Neuronal stem cell (in vitro differentiated cells): ENCODE measurements around the gene NPHS1.

Experiments used
- DNase-seq: peaks from one replicate; pipeline ENCODE4 v3.0.0-alpha.2; 2013; ENCODE audit warnings: low spot score
- H2AFZ ChIP-seq: one replicate; pipeline ENCODE4 v1.6.1; 2013; ENCODE audit warnings: mild to moderate bottlenecking, low read length, inconsistent platforms
- H2AK5ac ChIP-seq: 2 replicates; pipeline ENCODE4 v1.6.1; 2013; ENCODE audit warnings: low read depth, mild to moderate bottlenecking, inconsistent platforms, low read length, moderate library complexity, mixed read lengths
- H2BK120ac ChIP-seq: 2 replicates; pipeline ENCODE4 v1.6.1; 2013; ENCODE audit warnings: low read depth, mild to moderate bottlenecking, inconsistent platforms, low read length, moderate library complexity, mixed read lengths
- H2BK12ac ChIP-seq: one replicate; pipeline ENCODE4 v1.6.1; 2013; ENCODE audit warnings: low read length, inconsistent platforms
- H2BK15ac ChIP-seq: 2 replicates; pipeline ENCODE4 v1.6.1; 2013; ENCODE audit warnings: mild to moderate bottlenecking, low read length, inconsistent platforms, mixed read lengths
- H2BK5ac ChIP-seq: one replicate; pipeline ENCODE4 v1.6.1; 2013; ENCODE audit warnings: inconsistent platforms, mild to moderate bottlenecking, low read length, moderate library complexity
- H3K14ac ChIP-seq: one replicate; pipeline ENCODE4 v1.6.1; 2013; ENCODE audit warnings: low read length, inconsistent platforms
- H3K18ac ChIP-seq: 2 replicates; pipeline ENCODE4 v1.6.1; 2013; ENCODE audit warnings: low read length, inconsistent platforms
- H3K23ac ChIP-seq: 2 replicates; pipeline ENCODE4 v1.6.1; 2013; ENCODE audit warnings: low read depth, mild to moderate bottlenecking, mixed read lengths, low read length, inconsistent platforms; ENCODE audit not compliant: poor library complexity
- H3K27ac ChIP-seq: replicated peaks from 3 replicates; pipeline ENCODE4 v1.5.1; 2013; ENCODE audit warnings: low read length, inconsistent platforms
- H3K27me3 ChIP-seq, 3 experiments: 2 replicates each; pipeline ENCODE4 v1.6.1; 2013; ENCODE audit warnings: low read length in 3 of 3, mild to moderate bottlenecking in 2 of 3, inconsistent platforms in 1 of 3, low read depth in 1 of 3, mixed read lengths in 1 of 3, moderate library complexity in 1 of 3; ENCODE audit not compliant: control insufficient read depth in 3 of 3, insufficient read depth in 3 of 3
- H3K36me3 ChIP-seq, 2 donors: replicated peaks in 1 of 2; 2 replicates each; pipeline ENCODE4 v1.6.1; 2013; ENCODE audit warnings: low read length in 2 of 2; ENCODE audit not compliant: control insufficient read depth in 2 of 2, insufficient read depth in 2 of 2
- H3K4ac ChIP-seq: 2 replicates; pipeline ENCODE4 v1.6.1; 2013; ENCODE audit warnings: inconsistent platforms, mild to moderate bottlenecking, low read length, moderate library complexity
- H3K4me1 ChIP-seq, 2 donors: 1 replicate in 1 of 2; 2 replicates in 1 of 2; pipeline ENCODE4 v1.6.1; 2013; ENCODE audit warnings: low read length in 2 of 2, low read depth in 1 of 2; ENCODE audit not compliant: control insufficient read depth in 2 of 2, insufficient read depth in 1 of 2
- H3K4me2 ChIP-seq: one replicate; pipeline ENCODE4 v1.6.1; 2013; ENCODE audit warnings: mild to moderate bottlenecking, low read length, inconsistent platforms; ENCODE audit not compliant: insufficient read depth, poor library complexity, severe bottlenecking
- H3K4me3 ChIP-seq, 2 donors: 2 replicates each; pipeline ENCODE4 v1.5.1; 2013; ENCODE audit warnings: low read length in 2 of 2, mild to moderate bottlenecking in 2 of 2, inconsistent platforms in 1 of 2, moderate library complexity in 1 of 2
- H3K79me1 ChIP-seq: one replicate; pipeline ENCODE4 v1.6.1; 2013; ENCODE audit warnings: low read depth, mild to moderate bottlenecking, inconsistent platforms, low read length, moderate library complexity
- H3K9ac ChIP-seq: one replicate; pipeline ENCODE4 v1.6.1; 2013; ENCODE audit warnings: mild to moderate bottlenecking, low read depth, low read length, inconsistent platforms; ENCODE audit not compliant: poor library complexity
- H3K9me3 ChIP-seq, 2 donors: replicated peaks in 1 of 2; 2 replicates each; pipeline versions ENCODE3 to v1.6.1; 2013; ENCODE audit warnings: low read length in 2 of 2, mild to moderate bottlenecking in 2 of 2, inconsistent platforms in 1 of 2, low read depth in 1 of 2, mixed read lengths in 1 of 2, moderate library complexity in 1 of 2; ENCODE audit not compliant: control insufficient read depth in 2 of 2, insufficient read depth in 1 of 2
- H4K8ac ChIP-seq: one replicate; pipeline ENCODE4 v1.6.1; 2013; ENCODE audit warnings: low read depth, mild to moderate bottlenecking, inconsistent platforms, low read length, moderate library complexity
- H4K91ac ChIP-seq: one replicate; pipeline ENCODE4 v1.6.1; 2013; ENCODE audit warnings: low read length, low read depth, mild to moderate bottlenecking, inconsistent platforms; ENCODE audit not compliant: poor library complexity
- whole genome bisulfite sequencing, 2 donors: extraction: QIAGEN DNeasy Blood & Tissue Kit; methylation state at CpG; one replicate each; pipeline ENCODE4 v1.1.7; 2013; ENCODE audit warnings: missing lambda C conversion rate in 2 of 2, mixed read lengths in 1 of 2; ENCODE audit not compliant: insufficient read length in 2 of 2, insufficient replicate concordance in 1 of 2; ENCODE audit errors: extremely low coverage in 2 of 2; 5-methylcytosine and 5-hydroxymethylcytosine counted together

The NPHS1 gene

DNA sequence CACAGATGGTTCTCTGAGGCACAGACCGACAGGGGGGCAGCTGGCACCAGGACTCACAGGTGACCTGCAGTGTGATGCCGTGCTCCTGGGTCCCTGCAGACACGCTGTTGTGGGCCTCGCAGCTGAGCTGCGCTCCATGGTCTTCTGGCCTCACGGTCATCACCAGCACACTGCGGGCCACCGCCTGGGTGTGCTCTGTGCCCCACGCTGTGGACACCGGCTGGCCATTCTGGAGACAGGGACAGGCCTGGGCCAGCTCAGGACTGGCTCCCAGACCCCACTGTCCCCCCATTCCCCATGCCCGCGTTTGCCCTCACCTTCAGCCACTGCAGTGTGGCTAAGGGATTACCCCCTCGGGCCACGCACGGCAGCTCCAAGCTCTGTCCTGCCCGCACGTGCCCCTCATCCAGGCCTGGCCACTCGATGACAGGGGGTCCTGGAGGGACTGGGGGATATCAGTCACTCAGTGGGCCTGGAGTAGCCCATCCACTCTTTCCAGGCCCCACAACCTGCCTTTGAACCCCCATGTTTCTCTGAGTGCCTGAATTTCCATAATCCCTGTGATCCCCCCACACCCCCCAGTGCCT is 3.3 kb downstream of the NPHS1 start:
- Histone ChIP-seq H4K91ac (no peak overlapping the region), H3K18ac (peak overlapping the region; percentile 38), H3K27me3 (peaks cover 19 to 71% (median 29%) of the 10 kb centered on the region in 3 experiments), H3K9ac (no peak overlapping the region), H3K4me2 (no peak overlapping the region), H3K14ac (peak overlapping the region; percentile 38), H2BK120ac (no peak overlapping the region), H2AFZ (no peak overlapping the region), H2BK12ac (peak overlapping the region; percentile 22), H2BK15ac (peak overlapping the region; percentile 54), H4K8ac (peak overlapping the region; percentile 17), H3K79me1 (peaks cover 2% of the 10 kb centered on the region), H3K4me1 (peaks cover 8 to 14% of the 10 kb centered on the region in 2 donors), H3K9me3 (no peaks in the 10 kb centered on the region), H3K4ac (no peak overlapping the region), H2AK5ac (peak overlapping the region; percentile 54), H3K27ac (no peak overlapping the region), H3K4me3 (no peak overlapping the region), H2BK5ac (no peak overlapping the region), H3K36me3 (no peaks in the 10 kb centered on the region), H3K23ac (peak overlapping the region; percentile 93)
- WGBS, 2 donors = no CpG with 5 or more reads among the region's 18 CpGs
- DNase-seq = no peak

DNA sequence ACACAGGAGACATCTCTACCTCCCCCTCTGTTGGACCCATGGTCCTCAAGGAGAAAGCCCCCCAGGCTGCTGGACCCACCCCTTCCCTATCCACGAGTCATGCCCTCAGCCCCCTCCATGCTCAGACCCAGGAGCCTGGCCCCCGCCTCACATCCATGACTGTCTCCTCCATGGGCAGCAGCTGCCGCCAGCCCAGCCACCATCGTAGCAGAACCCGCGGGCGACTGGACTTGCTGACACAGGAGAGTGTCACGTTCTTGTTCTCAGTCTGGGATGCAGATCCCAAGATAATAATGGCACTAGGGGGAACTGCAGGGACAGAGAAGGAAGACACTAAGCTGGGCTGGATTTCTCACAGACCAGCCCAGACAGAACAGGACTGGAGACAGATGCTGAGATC is 3.8 kb downstream of the NPHS1 start:
- Histone ChIP-seq H4K8ac (no peak overlapping the region), H3K23ac (no peak overlapping the region), H2AFZ (no peak overlapping the region), H3K79me1 (peaks cover 2% of the 10 kb centered on the region), H3K14ac (no peak overlapping the region), H3K4me3 (no peak overlapping the region), H3K18ac (peak overlapping the region; percentile 83), H3K27me3 (peaks cover 19 to 77% (median 34%) of the 10 kb centered on the region in 3 experiments), H3K9ac (no peak overlapping the region), H3K4ac (no peak overlapping the region), H3K4me1 (peaks cover 9 to 14% of the 10 kb centered on the region in 2 donors), H2BK5ac (no peak overlapping the region), H3K9me3 (no peaks in the 10 kb centered on the region), H3K4me2 (no peak overlapping the region), H2BK15ac (peak overlapping the region; percentile 49), H3K27ac (no peak overlapping the region), H2BK12ac (no peak overlapping the region), H2AK5ac (peak overlapping the region; percentile 75), H3K36me3 (no peaks in the 10 kb centered on the region), H2BK120ac (no peak overlapping the region), H4K91ac (no peak overlapping the region)
- DNase-seq = no peak
- no CpG with 5 or more reads among the region's 8 CpGs for whole genome bisulfite sequencing, 2 donors

DNA sequence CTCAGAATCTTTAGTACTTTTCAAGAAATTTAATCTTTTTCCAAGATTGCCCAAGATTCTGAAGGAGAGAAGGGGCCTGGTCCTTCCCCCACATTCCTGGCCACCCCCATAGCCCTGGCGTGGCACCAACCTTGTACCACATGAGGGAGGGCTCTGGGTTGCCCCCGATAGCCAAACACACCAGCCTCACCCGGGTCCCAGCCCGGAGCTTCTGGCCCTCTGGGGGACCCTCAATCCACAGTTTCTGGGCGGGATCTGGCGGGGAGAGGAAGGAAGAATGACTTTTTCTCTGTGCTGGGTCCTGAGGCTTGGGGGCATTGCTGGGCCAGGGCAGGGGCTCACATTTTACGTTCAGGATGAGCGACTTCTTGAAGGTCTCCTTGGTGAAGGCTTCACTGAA is 4.4 kb downstream of the NPHS1 start:
- Histone ChIP-seq H3K9me3 (no peaks in the 10 kb centered on the region), H3K14ac (no peak overlapping the region), H2BK120ac (no peak overlapping the region), H3K79me1 (peaks cover 2% of the 10 kb centered on the region), H3K4me2 (no peak overlapping the region), H3K4me3 (peak overlapping the region in 1 of 2 donors; percentile 34), H3K9ac (no peak overlapping the region), H3K36me3 (no peaks in the 10 kb centered on the region), H3K27me3 (peaks cover 21 to 82% (median 40%) of the 10 kb centered on the region in 3 experiments), H2BK12ac (peak overlapping the region; percentile 10), H2AFZ (no peak overlapping the region), H3K4ac (no peak overlapping the region), H4K8ac (no peak overlapping the region), H2BK15ac (peak overlapping the region; percentile 49), H3K4me1 (peaks cover 9 to 14% of the 10 kb centered on the region in 2 donors), H3K23ac (no peak overlapping the region), H3K27ac (no peak overlapping the region), H2AK5ac (peak overlapping the region; percentile 75), H2BK5ac (no peak overlapping the region), H4K91ac (no peak overlapping the region), H3K18ac (no peak overlapping the region)
- WGBS, 2 donors = no CpG with 5 or more reads among the region's 8 CpGs
- no peak for DNase-seq

- Histone ChIP-seq H2BK12ac (no peak overlapping the region), H3K36me3 (no peaks in the 10 kb centered on the region), H3K27me3 (peaks cover 21 to 95% (median 47%) of the 10 kb centered on the region in 3 experiments), H3K79me1 (peaks cover 2% of the 10 kb centered on the region), H3K18ac (peak overlapping the region; percentile 76), H4K8ac (no peak overlapping the region), H3K14ac (peak overlapping the region; percentile 21), H3K4me2 (peak overlapping the region; percentile 11), H2BK5ac (no peak overlapping the region), H3K4ac (no peak overlapping the region), H2BK15ac (no peak overlapping the region), H2BK120ac (no peak overlapping the region), H3K9ac (no peak overlapping the region), H3K27ac (no peak overlapping the region), H2AK5ac (no peak overlapping the region), H3K9me3 (no peaks in the 10 kb centered on the region), H3K23ac (peak overlapping the region; percentile 96), H2AFZ (peak overlapping the region; percentile 45), H4K91ac (no peak overlapping the region), H3K4me3 (peak overlapping the region in 1 of 2 donors; percentile 31), H3K4me1 (peaks cover 4 to 7% of the 10 kb centered on the region in 2 donors)
- DNase-seq = no peak
- WGBS, 2 donors = no CpG with 5 or more reads among the region's 26 CpGs
Measured at GRCh38 chr19:35846038-35846668, 6.2 kb downstream of the NPHS1 start.
